Liver (tissue), 9 donors: ENCODE results near the gene SLC27A3. TPM values are rescaled to one million over a fixed set of nuclear protein-coding genes. Genes with fewer than 3 reads are reported as not detected.
A peak's percentile ranks its signal among the peaks of the same experiment; 100 is the strongest.

Experiments used
- DNase-seq: peaks from one replicate; pipeline ENCODE4 v3.0.0-alpha.2; 2017; ENCODE audit warnings: low spot score
- H3K27ac ChIP-seq, 2 donors: one replicate each; pipeline ENCODE4 v1.7.0; 2013; ENCODE audit warnings: inconsistent platforms in 2 of 2, low read length in 2 of 2, control low read depth in 1 of 2, low read depth in 1 of 2, mild to moderate bottlenecking in 1 of 2
- H3K27me3 ChIP-seq, 4 donors: one replicate each; pipeline versions ENCODE4 v1.6.1 to v1.7.0; 2013; ENCODE audit warnings: low read length in 3 of 4, inconsistent platforms in 1 of 4, mild to moderate bottlenecking in 1 of 4, moderate library complexity in 1 of 4; ENCODE audit not compliant: control insufficient read depth in 4 of 4, insufficient read depth in 4 of 4
- H3K36me3 ChIP-seq, 4 donors: one replicate each; pipeline versions ENCODE4 v1.6.1 to v1.7.0; 2013; ENCODE audit warnings: low read length in 3 of 4, mild to moderate bottlenecking in 3 of 4, low read depth in 1 of 4, moderate library complexity in 1 of 4; ENCODE audit not compliant: control insufficient read depth in 4 of 4, insufficient read depth in 3 of 4
- H3K4me1 ChIP-seq, 4 donors: one replicate each; pipeline versions ENCODE4 v1.6.1 to v1.7.0; 2013; ENCODE audit warnings: low read length in 3 of 4, mild to moderate bottlenecking in 3 of 4, moderate library complexity in 1 of 4; ENCODE audit not compliant: control insufficient read depth in 4 of 4, insufficient read depth in 4 of 4
- H3K4me3 ChIP-seq, 3 donors: one replicate each; pipeline versions ENCODE4 v1.6.1 to v1.7.0; 2013; ENCODE audit warnings: low read length in 3 of 3, control low read depth in 1 of 3, low read depth in 1 of 3, mild to moderate bottlenecking in 1 of 3
- H3K9ac ChIP-seq, 2 donors: one replicate each; pipeline ENCODE4 v1.7.0; 2013; ENCODE audit warnings: low read length in 2 of 2, mild to moderate bottlenecking in 2 of 2, moderate library complexity in 2 of 2, control low read depth in 1 of 2, low read depth in 1 of 2
- H3K9me3 ChIP-seq, 4 donors: one replicate each; pipeline versions ENCODE4 v1.6.1 to v1.7.0; 2013; ENCODE audit warnings: low read length in 3 of 4; ENCODE audit not compliant: control insufficient read depth in 4 of 4
- ATF3 ChIP-seq: IDR thresholded peaks from 2 replicates; pipeline ENCODE4 v1.6.1; 2016; ENCODE audit warnings: antibody characterized with exemption
- EGR1 ChIP-seq, 2 donors: IDR thresholded peaks; 2 replicates each; pipeline ENCODE4 v1.6.1; 2016 to 2018; ENCODE audit warnings: antibody characterized with exemption in 2 of 2, low read depth in 2 of 2
- FOXA1 ChIP-seq: IDR thresholded peaks from 2 replicates; pipeline ENCODE4 v1.6.1; 2016; ENCODE audit warnings: antibody characterized with exemption
- FOXA2 ChIP-seq: IDR thresholded peaks from 2 replicates; pipeline ENCODE4 v1.6.1; 2016; ENCODE audit warnings: antibody characterized with exemption
- GABPA ChIP-seq, 2 donors: IDR thresholded peaks in 1 of 2; conservative IDR thresholded peaks in 1 of 2; 2 replicates each; pipeline ENCODE4 v1.6.1; 2016; ENCODE audit warnings: antibody characterized with exemption in 2 of 2, mild to moderate bottlenecking in 1 of 2, moderate library complexity in 1 of 2
- HNF4A ChIP-seq, 2 donors: conservative IDR thresholded peaks; 2 replicates each; pipeline ENCODE4 v1.6.1; 2016; ENCODE audit warnings: antibody characterized with exemption in 2 of 2, mild to moderate bottlenecking in 2 of 2
- HNF4G ChIP-seq: IDR thresholded peaks from 2 replicates; pipeline ENCODE4 v1.6.1; 2016; ENCODE audit warnings: antibody characterized with exemption
- JUND ChIP-seq, 2 donors: IDR thresholded peaks; 2 replicates each; pipeline ENCODE4 v1.6.1; 2016; ENCODE audit warnings: antibody characterized with exemption in 2 of 2
- MAX ChIP-seq: IDR thresholded peaks from 2 replicates; pipeline ENCODE4 v1.6.1; 2016; ENCODE audit warnings: antibody characterized with exemption
- NR2F2 ChIP-seq: IDR thresholded peaks from 2 replicates; pipeline ENCODE4 v1.6.1; 2016; ENCODE audit warnings: antibody characterized with exemption
- RAD21 ChIP-seq, 2 donors: IDR thresholded peaks; 2 replicates each; pipeline ENCODE4 v1.6.1; 2016; ENCODE audit warnings: antibody characterized with exemption in 2 of 2, mild to moderate bottlenecking in 2 of 2
- RXRA ChIP-seq, 2 donors: IDR thresholded peaks; 2 replicates each; pipeline ENCODE4 v1.6.1; 2017 to 2018; ENCODE audit warnings: antibody characterized with exemption in 2 of 2, mild to moderate bottlenecking in 1 of 2
- SP1 ChIP-seq: IDR thresholded peaks from 2 replicates; pipeline ENCODE4 v1.6.1; 2018; ENCODE audit warnings: antibody characterized with exemption, mild to moderate bottlenecking
- TAF1 ChIP-seq: conservative IDR thresholded peaks from 2 replicates; pipeline ENCODE4 v1.6.1; 2016; ENCODE audit warnings: antibody characterized with exemption, mild to moderate bottlenecking
- YY1 ChIP-seq: IDR thresholded peaks from 2 replicates; pipeline ENCODE4 v1.6.1; 2016; ENCODE audit warnings: antibody characterized with exemption, mild to moderate bottlenecking
- WGBS: extraction: QIAGEN DNeasy Blood & Tissue Kit; methylation state at CpG from one replicate; pipeline ENCODE4 v1.1.7; 2013; 5-methylcytosine and 5-hydroxymethylcytosine counted together
- polyA plus RNA-seq, 2 donors: library from polyadenylated mRNA; stranded (reverse) in 1 of 2; unstranded in 1 of 2; fragments of 200-250 nt in 1 of 2; fragments of >200 nt in 1 of 2; fragmentation: Nextera tagmentation in 1 of 2; extraction: Ambion mirVana in 1 of 2; gene quantifications; one replicate each; pipeline versions ENCODE4 v1.2.1 to v1.2.3, GENCODE V29; 2013 to 2015
- total RNA-seq, 2 donors: library from RNA; depleted of rRNA; stranded (reverse); fragments of >200 nt; gene quantifications; one replicate each; pipeline ENCODE4 v1.2.3, GENCODE V29; 2014
- TF ChIP-seq, protein P1 (sequence below): fragments of 150-350 bp; IDR thresholded peaks from 2 replicates; pipeline ENCODE4 v1.5.1; 2017; ENCODE audit warnings: improper control_type of control experiment, low read depth, low read length; ENCODE audit not compliant: missing input control
- TF ChIP-seq, protein P2 (sequence below): IDR thresholded peaks from 2 replicates; pipeline ENCODE4 v1.6.1; 2016; ENCODE audit warnings: antibody characterized with exemption, mild to moderate bottlenecking
- TF ChIP-seq, protein P3 (sequence below): IDR thresholded peaks from 2 replicates; pipeline ENCODE4 v1.6.1; 2016; ENCODE audit warnings: antibody characterized with exemption
- donor health status: healthy.
- donor health status: healthy.
- donor health status: healthy.
- donor health status: healthy.
- donor health status: healthy.

The SLC27A3 gene
- total and polyA plus RNA-seq, 4 donors = 18.1 to 47.4 (median 28.2) TPM

GRCh38 chr1:153777648-153778047 lies 2.4 kb downstream of the SLC27A3 start:
- TF ChIP-seq HNF4A (conservative IDR thresholded peaks at IDR 0.05) = peak; percentile 14 to 15
- TF ChIP-seq ATF3 = no peak
- peak; percentile 57 for TF ChIP-seq SP1
- no peak for TF ChIP-seq MAX
- TF ChIP-seq NR2F2 = no peak
- no peak for TF ChIP-seq FOXA2
- TF ChIP-seq, protein P1, sequence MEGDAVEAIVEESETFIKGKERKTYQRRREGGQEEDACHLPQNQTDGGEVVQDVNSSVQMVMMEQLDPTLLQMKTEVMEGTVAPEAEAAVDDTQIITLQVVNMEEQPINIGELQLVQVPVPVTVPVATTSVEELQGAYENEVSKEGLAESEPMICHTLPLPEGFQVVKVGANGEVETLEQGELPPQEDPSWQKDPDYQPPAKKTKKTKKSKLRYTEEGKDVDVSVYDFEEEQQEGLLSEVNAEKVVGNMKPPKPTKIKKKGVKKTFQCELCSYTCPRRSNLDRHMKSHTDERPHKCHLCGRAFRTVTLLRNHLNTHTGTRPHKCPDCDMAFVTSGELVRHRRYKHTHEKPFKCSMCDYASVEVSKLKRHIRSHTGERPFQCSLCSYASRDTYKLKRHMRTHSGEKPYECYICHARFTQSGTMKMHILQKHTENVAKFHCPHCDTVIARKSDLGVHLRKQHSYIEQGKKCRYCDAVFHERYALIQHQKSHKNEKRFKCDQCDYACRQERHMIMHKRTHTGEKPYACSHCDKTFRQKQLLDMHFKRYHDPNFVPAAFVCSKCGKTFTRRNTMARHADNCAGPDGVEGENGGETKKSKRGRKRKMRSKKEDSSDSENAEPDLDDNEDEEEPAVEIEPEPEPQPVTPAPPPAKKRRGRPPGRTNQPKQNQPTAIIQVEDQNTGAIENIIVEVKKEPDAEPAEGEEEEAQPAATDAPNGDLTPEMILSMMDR = no peak
- TF ChIP-seq YY1 = peak; percentile 38
- no peak for TF ChIP-seq FOXA1
- TF ChIP-seq, protein P2, sequence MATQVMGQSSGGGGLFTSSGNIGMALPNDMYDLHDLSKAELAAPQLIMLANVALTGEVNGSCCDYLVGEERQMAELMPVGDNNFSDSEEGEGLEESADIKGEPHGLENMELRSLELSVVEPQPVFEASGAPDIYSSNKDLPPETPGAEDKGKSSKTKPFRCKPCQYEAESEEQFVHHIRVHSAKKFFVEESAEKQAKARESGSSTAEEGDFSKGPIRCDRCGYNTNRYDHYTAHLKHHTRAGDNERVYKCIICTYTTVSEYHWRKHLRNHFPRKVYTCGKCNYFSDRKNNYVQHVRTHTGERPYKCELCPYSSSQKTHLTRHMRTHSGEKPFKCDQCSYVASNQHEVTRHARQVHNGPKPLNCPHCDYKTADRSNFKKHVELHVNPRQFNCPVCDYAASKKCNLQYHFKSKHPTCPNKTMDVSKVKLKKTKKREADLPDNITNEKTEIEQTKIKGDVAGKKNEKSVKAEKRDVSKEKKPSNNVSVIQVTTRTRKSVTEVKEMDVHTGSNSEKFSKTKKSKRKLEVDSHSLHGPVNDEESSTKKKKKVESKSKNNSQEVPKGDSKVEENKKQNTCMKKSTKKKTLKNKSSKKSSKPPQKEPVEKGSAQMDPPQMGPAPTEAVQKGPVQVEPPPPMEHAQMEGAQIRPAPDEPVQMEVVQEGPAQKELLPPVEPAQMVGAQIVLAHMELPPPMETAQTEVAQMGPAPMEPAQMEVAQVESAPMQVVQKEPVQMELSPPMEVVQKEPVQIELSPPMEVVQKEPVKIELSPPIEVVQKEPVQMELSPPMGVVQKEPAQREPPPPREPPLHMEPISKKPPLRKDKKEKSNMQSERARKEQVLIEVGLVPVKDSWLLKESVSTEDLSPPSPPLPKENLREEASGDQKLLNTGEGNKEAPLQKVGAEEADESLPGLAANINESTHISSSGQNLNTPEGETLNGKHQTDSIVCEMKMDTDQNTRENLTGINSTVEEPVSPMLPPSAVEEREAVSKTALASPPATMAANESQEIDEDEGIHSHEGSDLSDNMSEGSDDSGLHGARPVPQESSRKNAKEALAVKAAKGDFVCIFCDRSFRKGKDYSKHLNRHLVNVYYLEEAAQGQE = peak; percentile 68
- no peak for TF ChIP-seq TAF1
- no peak for TF ChIP-seq JUND (IDR thresholded peaks at IDR 0.05)
- no peak for TF ChIP-seq GABPA (IDR thresholded peaks at IDR 0.05 in 1 of 2, conservative IDR thresholded peaks at IDR 0.05 in 1 of 2)
- TF ChIP-seq RAD21 (IDR thresholded peaks at IDR 0.05) = no peak
- TF ChIP-seq EGR1 (IDR thresholded peaks at IDR 0.05; ENCODE audit: low read depth in 2 of 2) = peak; percentile 37 to 87
- TF ChIP-seq HNF4G = no peak
- TF ChIP-seq, protein P3, sequence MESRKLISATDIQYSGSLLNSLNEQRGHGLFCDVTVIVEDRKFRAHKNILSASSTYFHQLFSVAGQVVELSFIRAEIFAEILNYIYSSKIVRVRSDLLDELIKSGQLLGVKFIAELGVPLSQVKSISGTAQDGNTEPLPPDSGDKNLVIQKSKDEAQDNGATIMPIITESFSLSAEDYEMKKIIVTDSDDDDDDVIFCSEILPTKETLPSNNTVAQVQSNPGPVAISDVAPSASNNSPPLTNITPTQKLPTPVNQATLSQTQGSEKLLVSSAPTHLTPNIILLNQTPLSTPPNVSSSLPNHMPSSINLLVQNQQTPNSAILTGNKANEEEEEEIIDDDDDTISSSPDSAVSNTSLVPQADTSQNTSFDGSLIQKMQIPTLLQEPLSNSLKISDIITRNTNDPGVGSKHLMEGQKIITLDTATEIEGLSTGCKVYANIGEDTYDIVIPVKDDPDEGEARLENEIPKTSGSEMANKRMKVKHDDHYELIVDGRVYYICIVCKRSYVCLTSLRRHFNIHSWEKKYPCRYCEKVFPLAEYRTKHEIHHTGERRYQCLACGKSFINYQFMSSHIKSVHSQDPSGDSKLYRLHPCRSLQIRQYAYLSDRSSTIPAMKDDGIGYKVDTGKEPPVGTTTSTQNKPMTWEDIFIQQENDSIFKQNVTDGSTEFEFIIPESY = no peak
- TF ChIP-seq RXRA (IDR thresholded peaks at IDR 0.05) = peak; percentile 49 to 51
- Histone ChIP-seq H3K36me3 (peaks cover 0 to 8% (median 4%) of the 10 kb centered on the region in 4 donors), H3K27me3 (no peaks in the 10 kb centered on the region), H3K4me3 (peak overlapping the region in 1 of 3 donors; percentile 10), H3K9ac (peak overlapping the region in 1 of 2 donors; percentile 33), H3K27ac (peak overlapping the region in 1 of 2 donors; percentile 74), H3K4me1 (peaks cover 31 to 71% (median 50%) of the 10 kb centered on the region in 4 donors), H3K9me3 (no peaks in the 10 kb centered on the region)
- no peak for DNase-seq
- WGBS = 33% methylated on average over 7 of the region's 7 CpGs
